Stimulated activated CD8-positive, alpha-beta memory T cell treated with anti-CD3 and anti-CD28 coated beads, Interleukin-4, amount 100 ng/mL, for 24 hours (primary cell): Measurements from ENCODE around the gene GPR137B.

Source experiments
- DNase-seq: peaks from one replicate; pipeline ENCODE4 v3.0.0-alpha.2; 2020; ENCODE audit warnings: low read depth

Gene GPR137B

GRCh38 chr1:236114076-236114747, 28.1 kb upstream of the GPR137B start:
- DNase-seq = no peak

GRCh38 chr1:236117710-236118109, 24.6 kb upstream of the GPR137B start:
- DNase-seq = no peak

- DNase-seq = no peak
Measured at GRCh38 chr1:236119943-236120484, 22.3 kb upstream of the GPR137B start.

- no peak for DNase-seq
Measured at GRCh38 chr1:236120721-236121153, 21.6 kb upstream of the GPR137B start.

- DNase-seq = no peak
Measured at GRCh38 chr1:236122176-236122575, 20.2 kb upstream of the GPR137B start.

- no peak for DNase-seq
Measured at GRCh38 chr1:236123563-236123962, 18.8 kb upstream of the GPR137B start.

- no peak for DNase-seq
Measured at GRCh38 chr1:236124965-236125364, 17.4 kb upstream of the GPR137B start.

GRCh38 chr1:236127045-236127444, 15.3 kb upstream of the GPR137B start:
- no peak for DNase-seq

GRCh38 chr1:236128646-236129178, 13.6 kb upstream of the GPR137B start:
- no peak for DNase-seq

- DNase-seq = no peak
Measured at GRCh38 chr1:236129306-236129705, 13.0 kb upstream of the GPR137B start.

GRCh38 chr1:236130372-236130771, 12.0 kb upstream of the GPR137B start:
- no peak for DNase-seq

GRCh38 chr1:236131916-236132315, 10.4 kb upstream of the GPR137B start:
- DNase-seq = no peak

GRCh38 chr1:236132420-236133046, 9.8 kb upstream of the GPR137B start:
- no peak for DNase-seq

- DNase-seq = no peak
Measured at GRCh38 chr1:236133339-236133738, 9.0 kb upstream of the GPR137B start.

- no peak for DNase-seq
Measured at GRCh38 chr1:236133802-236134201, 8.5 kb upstream of the GPR137B start.

GRCh38 chr1:236137285-236137852, 5.0 kb upstream of the GPR137B start:
- no peak for DNase-seq

GRCh38 chr1:236139495-236139894, 2.8 kb upstream of the GPR137B start:
- no peak for DNase-seq

- no peak for DNase-seq
Measured at GRCh38 chr1:236140705-236141446, 1.5 kb upstream of the GPR137B start.

GRCh38 chr1:236141447-236142252, 689 bp upstream of the GPR137B start:
- DNase-seq = no peak

- DNase-seq = no peak
Measured at GRCh38 chr1:236143104-236143948, 987 bp downstream of the GPR137B start.
